M059J (cell line): ENCODE data around the gene AGAP6. TPM values are rescaled to one million over a fixed set of nuclear protein-coding genes. Genes with fewer than 3 reads are reported as not detected.
"Not testable (repeated sequence)": the region's sequence is repeated elsewhere in the genome, so short reads cannot be mapped to it uniquely, and the experiment has no call there.

Source experiments
- DNase-seq: peaks from one replicate; pipeline ENCODE4 v3.0.0-alpha.2; 2012; ENCODE audit warnings: low read depth
- total RNA-seq: library from RNA; depleted of rRNA; stranded (reverse); fragments of >200 nt; shearing (Covaris generic); gene quantifications from 2 replicates; pipeline ENCODE4 v1.2.3, GENCODE V29; 2014; rRNA removed

AGAP6 gene
- total RNA-seq: 2.5 and 3.1 TPM in 2 replicates

DNA sequence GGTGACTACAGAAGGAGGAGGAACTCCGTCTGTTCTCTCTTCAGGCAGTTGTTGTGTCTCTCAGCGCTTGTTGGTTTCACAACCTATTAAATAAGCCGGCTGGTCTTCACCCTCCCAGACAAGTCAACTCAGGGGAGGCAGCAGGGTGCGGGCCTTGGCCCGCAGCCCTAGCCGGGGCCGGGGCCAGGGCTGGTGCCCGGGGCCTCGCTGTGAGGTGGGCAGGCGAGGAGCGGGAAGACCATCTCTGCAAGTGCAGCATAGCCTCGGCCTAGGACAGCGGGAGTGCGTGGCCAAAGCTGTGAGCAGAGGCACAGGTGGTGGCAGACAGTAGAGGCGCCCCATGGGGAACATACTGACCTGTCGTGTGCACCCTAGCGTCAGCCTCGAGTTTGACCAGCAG, at the start of gene AGAP6:
Gene AGAP6 (plus strand): TSS at position 31 of the 400 bp plus-strand sequence. CDS start 310 bp downstream, at position 341.
- DNase-seq: not testable (repeated sequence)

DNA sequence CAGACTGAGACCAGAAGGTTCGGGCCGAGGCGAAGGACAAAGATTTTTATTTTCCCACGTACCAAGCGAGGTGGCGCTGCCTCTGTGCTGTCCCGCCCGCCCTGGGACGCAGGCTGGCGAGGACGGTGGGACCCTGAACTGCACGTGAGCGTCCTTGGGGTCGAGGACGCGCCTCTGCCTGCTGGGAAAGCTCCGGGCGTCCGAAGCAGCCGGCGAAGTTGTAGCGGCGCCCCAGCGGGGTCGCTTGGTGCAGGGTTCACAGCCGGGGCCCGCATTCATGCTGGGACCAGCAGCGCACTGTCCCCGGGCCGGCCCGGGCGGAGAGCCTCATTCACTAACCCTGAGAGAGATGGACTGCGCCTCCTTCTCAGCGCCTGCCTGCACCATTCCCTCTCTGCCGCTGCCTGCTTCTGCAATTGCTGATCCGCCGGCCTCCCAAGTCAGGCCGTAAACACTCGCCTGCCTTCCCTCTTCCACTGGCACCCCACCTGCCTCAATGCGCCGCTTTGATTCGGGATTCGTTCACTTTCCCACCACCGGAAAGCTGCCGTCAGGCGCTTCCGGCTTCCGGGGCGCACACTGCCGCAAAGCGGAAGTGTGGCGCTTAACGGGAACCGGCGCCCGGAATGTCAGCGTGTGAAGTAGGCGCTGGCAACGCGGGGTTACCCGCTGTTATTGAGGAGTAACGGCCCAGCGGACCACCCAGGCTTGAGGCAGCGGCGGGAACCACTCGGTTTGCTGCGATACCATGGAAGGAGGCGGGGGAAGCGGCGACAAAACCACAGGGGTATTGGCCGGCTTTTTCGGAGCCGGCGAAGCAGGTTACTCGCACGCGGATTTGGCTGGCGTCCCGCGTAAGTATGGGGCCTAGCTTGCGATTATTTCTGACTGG, 46.5 kb upstream of the AGAP6 start, which contains the start of the genes PARG and TIMM23B:
Gene PARG (minus strand): TSS at position 581 of the 892 bp plus-strand sequence. CDS start 302 bp downstream, at position 279.
Gene TIMM23B (plus strand): TSS at position 607 of the 892 bp plus-strand sequence. CDS start 142 bp downstream, at position 749.
- peak; percentile 80 for DNase-seq

DNA sequence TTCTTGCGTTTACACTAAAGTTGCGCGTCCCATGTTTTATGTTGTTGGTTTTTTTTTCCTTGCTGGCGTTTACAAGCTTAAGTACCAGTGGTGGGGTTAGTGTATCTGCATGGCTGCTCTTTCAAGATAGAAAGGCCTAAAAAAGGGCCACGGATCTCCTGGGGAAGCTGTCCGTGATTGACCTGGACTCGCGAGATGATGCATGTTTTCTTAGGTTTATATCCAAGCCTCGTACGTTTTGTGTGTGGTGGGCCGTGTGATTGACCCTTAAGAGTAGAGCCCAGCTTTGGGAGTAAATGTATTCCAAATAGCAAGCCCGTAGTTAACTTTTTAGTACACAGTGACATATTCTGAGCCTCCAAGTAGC, 45.9 kb upstream of the AGAP6 start:
- peak; percentile 5 for DNase-seq

DNA sequence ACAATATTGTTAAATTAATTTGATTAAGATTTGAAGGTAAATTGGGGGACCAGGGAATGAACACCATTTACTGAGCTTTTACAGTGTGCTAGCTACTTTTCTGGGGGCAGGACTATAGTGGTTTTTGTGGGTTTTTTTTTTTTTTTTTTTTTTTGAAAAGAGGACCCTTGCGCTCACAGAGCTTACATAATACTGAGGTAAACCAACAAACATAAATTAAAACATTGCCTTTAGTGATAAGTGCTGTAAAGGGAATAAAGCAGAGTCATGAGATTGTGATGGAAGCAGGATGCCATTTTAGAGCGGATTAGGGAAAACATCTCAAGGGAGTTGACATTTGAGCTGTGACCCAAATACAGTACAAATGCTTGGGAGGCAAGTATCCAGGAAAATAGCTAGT, 44.6 kb upstream of the AGAP6 start:
- not testable (repeated sequence) for DNase-seq

DNA sequence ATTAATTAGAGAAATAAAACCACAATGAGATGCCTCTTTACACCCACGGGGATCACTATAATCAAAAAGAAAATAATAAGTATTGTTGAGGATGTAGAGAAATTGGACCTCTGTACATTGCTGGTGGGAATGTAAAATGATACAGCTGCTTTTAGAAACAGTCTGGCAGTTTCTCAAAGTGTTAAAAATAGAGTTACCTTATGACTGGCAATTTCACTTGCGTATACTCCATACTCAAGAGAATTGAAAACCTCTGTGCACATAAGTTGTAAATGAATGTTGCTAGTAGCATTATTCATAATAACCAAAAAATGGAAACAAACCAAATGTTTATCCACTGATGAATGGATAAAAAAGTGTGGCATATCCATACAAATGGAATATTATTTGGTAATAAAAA, 40.1 kb upstream of the AGAP6 start:
- DNase-seq: not testable (repeated sequence)

DNA sequence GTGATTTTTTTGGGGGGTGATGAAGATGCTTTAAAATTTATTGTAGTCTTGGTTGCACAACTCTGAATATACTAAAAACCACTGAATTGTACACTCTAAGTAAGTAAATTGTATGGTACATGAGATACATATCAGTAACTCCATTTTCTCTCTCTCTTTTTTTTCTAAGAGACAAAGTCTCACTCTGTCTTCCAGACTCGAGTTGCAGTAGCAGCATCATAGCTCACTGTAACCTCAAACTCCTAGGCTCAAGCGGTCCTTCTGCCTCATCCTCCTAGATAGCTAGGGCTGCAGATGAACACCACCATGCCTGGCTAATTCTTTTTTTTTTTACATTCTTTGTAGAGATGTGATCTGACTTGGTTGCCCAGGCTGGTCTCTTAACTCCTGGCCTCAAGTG, 39.5 kb upstream of the AGAP6 start:
- DNase-seq: not testable (repeated sequence)

DNA sequence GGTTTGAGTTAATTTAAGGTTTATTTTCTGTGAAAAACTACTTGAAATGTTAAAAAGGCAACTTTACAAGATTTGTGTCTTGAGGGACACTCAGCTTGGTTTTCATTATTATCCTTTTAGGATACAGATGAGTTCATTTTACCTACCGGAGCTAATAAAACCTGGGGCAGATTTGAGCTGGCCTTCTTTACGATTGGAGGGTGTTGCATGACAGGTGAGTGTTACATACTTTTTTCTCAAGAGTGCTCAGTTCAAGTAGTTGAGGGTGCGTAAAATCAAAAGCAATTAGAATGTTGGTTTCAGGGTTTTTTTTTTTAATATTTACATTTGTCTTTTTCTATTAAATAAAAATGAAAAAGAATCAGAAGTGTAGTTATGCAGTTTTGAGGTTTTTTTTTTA, 36.2 kb upstream of the AGAP6 start:
- not testable (repeated sequence) for DNase-seq

DNA sequence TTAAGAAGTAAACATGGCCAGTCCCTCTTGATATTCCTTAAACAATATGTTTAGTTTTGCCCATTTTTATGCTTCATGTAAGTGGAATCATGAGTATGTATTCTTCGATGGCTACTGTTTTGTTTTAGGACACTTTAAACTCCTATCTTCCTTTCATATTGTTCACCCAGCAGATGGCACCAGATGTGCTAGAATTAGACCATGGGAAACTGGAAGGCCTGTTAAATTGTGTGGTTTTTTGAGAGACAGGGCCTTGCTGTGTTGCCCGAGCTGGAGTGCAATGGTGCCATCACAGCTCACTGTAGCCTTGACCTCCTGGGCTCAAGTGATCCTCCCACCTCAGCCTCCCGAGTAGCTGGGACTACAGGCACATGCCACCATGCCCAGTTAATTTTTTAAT, 35.1 kb upstream of the AGAP6 start:
- peak; percentile 18 for DNase-seq

DNA sequence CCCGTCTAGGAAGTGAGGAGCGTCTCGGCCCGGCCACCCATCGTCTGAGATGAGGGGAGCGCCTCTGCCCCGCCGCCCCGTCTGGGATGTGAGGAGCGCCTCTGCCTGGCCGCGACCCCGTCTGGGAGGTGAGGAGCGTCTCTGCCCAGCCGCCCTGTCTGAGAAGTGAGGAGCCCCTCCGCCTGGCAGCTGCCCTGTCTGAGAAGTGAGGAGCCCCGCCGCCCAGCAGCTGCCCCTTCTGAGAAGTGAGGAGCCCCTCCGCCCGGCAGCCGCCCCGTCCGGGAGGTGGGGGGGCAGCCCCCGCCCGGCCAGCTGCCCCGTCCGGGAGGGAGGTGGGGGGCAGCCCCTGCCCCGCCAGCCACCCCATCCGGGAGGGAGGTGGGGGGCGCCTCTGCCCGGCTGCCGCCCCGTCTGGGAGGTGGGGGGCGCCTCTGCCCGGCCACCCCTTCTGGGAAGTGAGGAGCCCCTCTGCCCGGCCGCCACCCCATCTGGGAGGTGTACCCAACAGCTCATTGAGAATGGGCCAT, 17.8 kb upstream of the AGAP6 start:
- DNase-seq: not testable (repeated sequence)

DNA sequence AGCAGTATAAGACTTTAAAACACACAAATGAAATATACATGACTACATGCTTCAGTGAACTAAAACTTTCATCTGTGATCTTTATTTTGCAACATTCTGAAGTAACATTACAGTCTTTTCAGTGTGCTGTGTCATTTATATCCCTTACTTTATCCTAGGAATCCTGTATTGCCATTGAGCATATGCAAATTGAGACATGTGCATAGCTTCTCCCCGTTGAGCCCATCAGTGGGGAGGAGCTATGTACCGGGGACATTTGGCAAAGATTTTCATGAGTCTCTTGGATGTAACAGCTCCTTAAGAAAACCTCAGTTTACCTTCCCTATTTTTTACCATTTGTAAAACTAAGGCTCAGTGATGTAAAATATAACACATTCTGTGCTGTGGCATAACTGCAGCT, 16.7 kb upstream of the AGAP6 start:
- not testable (repeated sequence) for DNase-seq

DNA sequence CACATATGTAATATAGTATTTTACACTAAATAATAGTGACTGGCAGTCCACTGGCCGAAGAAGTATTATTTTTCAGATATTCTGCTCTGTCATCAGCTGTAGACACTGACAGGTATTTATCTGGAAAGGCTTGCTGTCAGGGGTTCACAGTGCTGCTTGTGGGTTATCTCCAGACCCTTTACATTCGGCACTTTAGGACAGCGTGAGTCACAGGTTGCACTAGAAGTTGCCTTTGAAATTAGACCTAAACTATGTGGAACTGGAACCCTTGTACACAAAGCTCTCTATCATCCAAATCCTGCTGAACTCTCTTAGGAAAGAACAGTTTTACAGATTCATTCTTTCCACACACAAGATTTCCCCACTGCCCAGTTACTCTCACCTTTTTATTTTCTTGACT, 16.1 kb upstream of the AGAP6 start:
- DNase-seq: not testable (repeated sequence)

DNA sequence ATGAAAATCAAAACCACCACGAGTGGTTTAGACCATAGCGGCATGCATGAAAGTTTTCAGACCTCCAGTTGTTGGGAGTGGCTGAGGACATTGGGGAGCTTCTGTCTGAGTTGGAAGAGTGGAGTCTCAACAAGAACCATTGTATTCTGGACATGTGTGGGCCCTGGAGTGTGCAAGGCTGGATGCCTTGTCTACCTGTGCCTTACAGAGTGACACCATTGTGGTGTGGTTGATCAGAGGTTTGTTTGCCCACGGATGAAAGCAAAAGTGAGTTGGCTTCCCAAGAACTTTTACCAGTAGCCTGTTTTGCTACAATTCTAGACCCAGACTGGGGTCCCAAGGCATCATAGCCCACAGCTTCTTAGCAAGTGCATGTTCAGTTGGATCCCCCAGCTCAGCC, 10.4 kb upstream of the AGAP6 start:
- DNase-seq: not testable (repeated sequence)

DNA sequence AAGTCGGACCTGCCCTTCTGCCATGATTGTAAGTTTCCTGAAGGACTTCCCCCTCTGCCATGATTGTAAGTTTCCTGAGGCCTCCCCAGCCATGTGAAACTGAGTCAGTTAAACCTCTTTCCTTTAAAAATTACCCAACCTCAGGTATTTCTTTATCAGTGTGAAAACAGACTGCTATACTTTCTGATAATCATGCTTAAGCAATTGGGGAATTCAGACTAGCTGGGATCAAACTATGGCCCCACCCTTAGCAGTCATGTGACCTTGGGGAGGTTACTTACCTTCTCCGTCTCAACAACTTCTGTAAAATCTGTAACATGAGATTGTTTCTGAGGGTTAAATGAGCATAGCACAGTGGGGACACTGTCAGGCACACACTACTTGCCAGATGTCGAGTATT, 999 bp upstream of the AGAP6 start:
- not testable (repeated sequence) for DNase-seq

DNA sequence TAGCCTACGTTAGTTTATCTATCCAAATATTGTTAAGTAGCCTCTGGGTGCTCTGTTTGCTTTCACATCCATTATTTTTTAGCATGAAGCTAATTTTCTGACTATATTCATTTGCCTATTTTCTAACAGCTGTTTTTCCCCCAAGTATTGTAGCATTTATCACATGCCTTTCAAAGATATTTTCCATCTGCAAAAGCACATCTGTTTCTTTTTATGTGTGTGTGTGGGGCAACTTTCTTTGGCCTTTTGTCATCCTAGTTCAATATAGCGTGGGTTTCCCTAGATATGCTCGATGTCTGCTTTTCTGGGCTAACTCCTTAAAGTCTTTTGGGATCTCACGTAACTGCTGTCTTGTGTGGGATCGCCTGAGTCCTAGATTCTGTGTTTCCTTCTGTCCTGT, 7.1 kb downstream of the AGAP6 start:
- not testable (repeated sequence) for DNase-seq

DNA sequence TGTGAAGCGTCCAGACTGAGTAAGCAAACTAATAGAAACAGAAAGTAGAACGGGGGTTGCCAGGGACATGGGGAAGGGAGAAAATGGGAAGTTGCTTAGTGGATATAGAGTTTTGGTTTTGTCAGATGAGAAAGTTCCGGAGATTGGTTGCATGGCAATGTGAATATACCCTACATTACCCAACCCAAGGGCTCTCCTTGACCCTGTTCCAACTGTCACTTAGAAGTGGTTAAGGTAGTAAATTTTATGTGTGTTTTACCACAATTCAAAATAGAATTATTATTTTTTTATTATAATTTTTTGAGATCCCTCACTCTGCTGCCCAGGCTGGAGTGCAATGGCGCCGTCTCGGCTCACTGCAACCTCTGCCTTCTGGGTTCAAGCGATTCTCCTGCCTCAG, 25.8 kb downstream of the AGAP6 start:
- not testable (repeated sequence) for DNase-seq

DNA sequence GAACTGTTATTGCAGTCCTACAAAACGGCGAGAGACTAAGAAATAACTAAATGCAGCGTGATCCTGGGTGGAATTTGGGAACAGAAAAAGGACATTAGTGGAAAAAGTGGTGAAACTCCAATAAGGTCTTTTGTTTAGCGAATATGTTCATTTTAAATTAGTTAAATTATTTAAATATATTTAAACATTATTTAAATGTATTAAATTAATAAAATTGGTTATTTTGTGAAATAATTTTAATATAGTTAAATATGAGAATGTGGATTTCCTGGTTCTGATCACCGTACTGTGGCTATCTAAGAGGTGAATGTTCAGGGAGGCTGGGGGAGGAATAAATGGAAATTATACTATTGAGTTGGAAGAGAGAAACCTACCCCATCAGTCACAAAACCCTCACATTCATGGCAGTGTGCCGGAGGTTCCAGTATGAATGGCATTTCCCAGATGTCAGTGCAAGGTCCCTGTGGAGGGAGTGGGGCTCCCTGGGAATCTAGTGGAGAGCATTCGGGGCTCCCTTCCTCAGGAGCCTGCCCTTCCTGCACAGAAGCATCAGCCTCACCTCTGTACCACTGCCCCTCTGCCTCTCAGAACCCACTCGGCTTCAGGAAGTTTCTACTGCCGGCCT, 27.5 kb downstream of the AGAP6 start:
- DNase-seq: peak; percentile 5

DNA sequence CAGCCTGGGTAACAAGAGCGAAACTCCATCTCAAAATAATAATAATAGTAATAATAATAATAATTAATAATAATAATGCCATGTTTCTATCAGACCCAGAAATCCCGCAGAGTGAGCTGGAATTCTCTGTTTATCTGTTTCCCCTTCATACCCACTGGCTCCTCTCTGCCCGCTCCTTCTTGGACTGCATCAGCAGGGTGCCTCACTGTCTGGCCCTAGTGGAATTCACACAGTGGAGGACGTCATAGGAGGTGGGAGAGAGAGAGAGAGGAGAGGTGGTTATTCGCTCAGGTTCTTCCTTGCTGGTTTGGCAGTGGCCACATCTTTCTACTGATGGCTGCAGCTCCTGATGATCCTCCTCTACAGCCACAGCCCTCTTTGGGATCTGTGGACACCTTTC, 28.7 kb downstream of the AGAP6 start:
- not testable (repeated sequence) for DNase-seq

DNA sequence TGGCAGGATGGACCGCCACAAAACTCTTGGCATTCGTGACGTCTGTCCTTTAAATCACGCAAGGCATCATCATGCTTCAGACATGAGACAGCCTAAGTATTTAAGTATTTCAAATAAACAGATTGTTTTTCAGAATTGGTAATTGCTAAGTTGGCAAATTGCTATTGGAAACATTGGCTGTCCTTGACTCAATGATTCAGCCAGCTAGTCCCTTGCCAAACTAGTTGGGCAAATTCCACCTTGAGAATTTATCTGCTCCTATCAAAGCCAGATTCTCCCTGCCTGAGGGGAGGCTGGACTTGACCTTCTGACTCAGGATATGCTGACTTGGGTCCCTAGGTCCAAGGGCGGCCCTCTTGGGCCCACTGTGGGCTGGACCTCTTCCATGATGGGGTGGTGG, 29.4 kb downstream of the AGAP6 start:
- peak; percentile 38 for DNase-seq

DNA sequence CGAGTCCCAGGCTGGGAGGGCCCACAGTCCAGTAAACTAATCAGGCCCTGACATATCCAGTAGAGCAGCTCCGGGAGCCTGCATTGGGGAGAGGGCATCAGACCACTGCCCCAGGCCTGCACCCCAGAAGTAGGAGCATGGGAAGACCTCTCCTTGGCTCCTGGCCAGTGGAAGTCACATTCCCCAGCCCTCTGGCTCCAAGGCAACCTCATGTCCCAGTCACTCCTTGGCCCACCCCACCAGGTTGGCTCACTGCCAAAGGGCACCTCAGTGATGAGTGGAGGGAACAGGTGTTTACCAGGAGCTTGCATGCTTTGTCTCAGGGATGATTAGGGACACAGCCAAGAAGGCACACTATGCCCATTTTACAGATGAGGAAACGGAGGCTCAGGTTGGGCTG, 31.1 kb downstream of the AGAP6 start:
- DNase-seq: not testable (repeated sequence)

DNA sequence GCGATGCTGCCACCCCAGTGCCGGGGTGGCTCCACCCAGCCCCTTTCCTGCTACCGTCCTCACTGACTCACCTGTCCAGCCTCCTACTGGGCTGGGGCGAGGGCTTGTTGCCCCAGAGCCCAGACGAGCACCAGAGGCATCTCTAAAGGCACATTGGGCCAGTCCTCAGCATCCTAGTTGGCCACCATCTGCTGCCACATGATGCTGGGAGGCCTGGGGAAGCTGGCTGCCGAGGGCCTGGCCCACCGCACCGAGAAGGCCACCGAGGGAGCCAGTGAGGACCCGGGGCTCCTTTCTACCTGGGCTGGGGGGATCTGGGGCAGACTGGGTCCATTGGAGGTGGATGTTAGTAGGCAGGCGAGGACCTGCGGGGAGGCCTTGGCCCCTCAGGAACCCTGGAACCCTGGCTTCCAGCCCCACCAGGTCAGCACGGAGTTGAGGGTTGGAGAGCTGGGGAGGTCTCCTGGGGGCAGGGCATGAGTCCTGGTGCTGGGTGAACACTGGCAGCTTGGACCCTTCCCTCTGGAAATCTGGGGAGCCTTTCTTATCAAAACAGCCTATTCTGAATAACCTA, 32.3 kb downstream of the AGAP6 start:
- DNase-seq: not testable (repeated sequence)

DNA sequence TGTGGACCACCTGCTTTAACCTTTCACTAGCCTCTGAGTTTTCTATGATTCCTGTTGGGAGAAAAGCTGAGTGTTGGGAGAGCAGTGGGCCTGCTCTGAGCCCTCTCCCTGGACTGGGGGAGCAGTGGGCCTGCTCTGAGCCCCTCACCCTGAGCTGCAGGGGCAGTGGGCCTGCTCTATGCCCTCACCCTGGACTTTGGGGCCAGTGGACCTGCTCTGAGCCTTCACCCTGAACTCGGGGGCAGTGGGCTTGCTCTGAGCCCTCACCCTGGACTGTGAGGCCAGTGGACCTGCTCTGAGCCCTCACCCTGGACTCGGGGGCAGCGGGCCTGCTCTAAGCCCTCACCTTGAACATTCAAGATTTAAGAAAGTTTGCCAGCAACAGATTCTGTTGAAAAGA, 33.4 kb downstream of the AGAP6 start:
- DNase-seq: no peak
